Dermis microvascular lymphatic vessel endothelial cell (primary cell): ENCODE data around the gene MFAP3L. TPM values are rescaled to one million over a fixed set of nuclear protein-coding genes. Genes with fewer than 3 reads are reported as not detected.
"Not testable (repeated sequence)": the region's sequence is repeated elsewhere in the genome, so short reads cannot be mapped to it uniquely, and the experiment has no call there.

Source experiments
- DNase-seq, 2 donors: peaks; one replicate each; pipeline versions ENCODE4 v3.0.0 to v3.0.0-alpha.2; 2010; ENCODE audit warnings: low read depth in 2 of 2
- total RNA-seq: library from RNA; depleted of rRNA; stranded (reverse); fragments of >200 nt; gene quantifications from 2 replicates; pipeline ENCODE4 v1.2.1, GENCODE V29; 2014

Gene MFAP3L
- total RNA-seq, 1 donor from 2014 or later: 2.4 TPM

DNA sequence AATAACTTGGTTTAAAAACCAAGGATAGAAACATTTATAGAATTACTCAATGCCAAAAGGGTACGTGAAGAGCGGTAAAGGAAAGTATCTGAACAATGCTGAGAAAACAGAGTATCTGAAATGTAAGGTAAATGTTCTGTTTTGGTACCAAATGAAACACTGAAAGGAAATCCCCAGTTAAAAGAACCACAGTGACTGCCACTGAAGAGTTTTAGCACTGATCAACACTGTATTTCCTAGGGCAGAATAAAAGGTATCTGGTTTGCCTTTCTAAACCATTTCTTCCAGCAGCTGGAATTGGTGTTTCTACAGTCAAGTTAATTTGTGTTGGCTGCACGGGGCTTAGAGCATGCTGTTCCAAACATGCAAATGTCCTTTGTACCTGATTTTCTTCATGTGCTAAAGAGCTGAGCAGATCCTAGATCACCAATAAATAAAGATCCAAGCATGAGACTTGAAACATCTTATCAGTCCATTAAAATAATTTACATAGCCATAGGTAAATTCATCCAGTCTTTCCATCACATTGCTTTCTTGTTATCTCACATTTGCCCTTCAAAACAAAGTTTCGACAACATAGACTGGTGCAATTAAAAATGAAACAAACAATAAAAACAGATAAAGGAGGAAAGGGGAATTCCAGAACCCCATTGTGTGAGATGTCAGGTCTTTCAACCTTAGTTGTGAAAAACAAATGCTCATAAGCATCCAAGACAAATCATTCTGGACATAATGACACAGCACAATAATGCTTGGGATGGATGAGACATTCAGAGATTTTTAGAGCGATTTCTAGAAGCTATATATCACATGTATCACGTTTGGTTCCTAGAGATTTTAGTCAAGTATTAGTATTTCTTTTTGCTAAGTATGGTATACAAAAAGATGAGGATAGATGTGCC, 38.6 kb downstream of the MFAP3L start:
- no peak for DNase-seq

- no peak for DNase-seq
Measured at GRCh38 chr4:169986369-169986768, 39.8 kb downstream of the MFAP3L start.

- no peak for DNase-seq
Measured at GRCh38 chr4:169985881-169986280, 40.3 kb downstream of the MFAP3L start.

DNA sequence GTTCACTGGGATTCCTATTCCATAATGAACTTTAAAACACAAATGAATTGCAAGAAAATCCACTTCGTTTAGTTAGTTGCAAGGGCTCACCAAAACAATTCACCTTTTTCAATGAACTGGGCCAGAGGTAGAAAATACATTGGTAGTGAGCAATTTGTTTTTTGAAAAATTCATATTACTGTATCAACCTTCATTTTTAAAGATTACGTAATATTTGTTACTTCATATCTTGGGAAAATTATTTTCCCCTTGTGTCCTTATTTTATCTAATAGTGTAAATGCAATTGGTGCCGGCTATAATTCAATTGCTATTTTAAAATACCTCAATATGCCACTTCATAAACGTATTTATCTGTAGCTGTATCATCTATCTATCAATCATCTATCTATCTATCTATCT, 41.5 kb downstream of the MFAP3L start:
- no peak for DNase-seq

DNA sequence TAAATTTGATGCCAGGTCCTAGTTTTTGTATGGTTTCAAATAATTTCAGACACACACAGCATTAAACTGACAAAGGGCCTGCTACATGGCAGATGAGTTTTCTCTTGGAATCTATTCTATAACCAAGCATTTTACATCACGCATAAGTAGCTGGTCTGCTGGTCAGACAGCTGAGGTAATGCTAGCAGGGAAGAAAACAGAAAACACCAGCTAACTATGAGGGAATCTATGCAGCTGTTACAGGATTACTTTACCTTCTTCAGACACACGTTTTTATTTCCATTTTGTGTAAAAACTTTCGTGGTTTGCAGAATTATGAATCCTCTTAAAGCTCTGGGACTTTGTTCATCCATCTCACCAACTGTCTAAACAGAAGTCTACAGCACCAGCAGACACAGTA, 42.0 kb downstream of the MFAP3L start:
- no peak for DNase-seq

DNA sequence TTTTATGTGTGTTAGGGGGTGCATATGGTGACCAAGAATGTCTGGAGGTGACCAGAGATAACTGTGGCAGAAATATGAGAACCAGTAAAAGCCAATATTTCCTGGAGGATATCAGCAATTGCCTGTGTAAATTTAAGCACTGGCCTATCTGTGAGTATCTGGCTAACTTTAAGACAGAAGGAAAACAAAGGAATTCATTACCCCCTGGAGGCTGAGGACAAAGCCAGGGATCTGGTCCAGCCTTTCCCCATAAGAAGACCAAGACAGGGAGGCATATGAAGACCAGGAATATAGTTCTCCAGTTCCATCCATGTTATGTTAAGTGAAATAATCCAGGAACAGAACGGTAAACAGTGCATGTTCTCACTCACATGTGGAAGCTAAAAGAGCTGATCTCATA, 49.2 kb downstream of the MFAP3L start:
- DNase-seq: no peak

DNA sequence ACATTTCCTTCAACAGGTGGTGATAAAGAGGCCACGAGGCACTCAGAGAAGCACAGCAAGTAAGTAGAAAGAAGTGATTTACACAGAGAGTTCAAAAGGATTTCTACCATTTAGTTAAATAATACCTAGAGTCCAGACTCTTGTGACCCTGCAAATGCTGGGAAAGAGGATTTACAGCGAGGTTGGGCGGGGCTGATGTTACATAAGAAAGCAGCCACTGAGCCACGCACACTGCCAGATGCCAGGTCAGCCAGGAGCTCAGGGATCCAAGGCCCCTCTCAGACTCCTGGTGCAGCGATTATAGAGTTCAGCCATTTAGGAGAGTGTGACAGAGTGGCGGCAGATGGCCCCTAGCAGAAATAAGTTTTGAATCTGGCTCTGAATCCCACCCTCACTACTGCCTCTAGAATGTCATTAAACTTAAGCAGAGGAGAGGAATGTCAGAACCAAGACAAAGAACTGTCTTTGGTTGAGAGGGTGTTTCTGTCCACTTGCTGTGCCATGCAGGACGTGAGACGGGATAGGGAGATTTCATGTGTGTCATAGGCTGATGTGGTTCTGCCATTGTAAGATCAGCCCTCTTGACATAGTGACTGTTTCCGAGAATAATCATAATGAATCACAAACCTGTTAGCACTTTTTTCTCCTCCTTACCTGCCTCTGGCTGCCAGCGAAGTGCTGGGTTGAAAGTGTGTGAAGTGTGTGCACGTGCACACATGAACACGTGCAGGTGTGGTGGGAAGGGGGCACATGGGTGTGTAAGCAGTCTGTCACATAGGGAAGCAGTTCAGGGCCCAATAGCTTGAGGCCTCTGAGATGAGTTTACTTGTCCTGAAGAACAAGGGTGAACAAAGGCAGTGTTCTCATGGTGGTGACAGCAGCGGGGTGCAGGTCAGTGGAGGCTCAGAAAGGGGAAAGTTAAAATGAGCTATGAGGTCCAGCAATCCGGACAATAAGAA, 50.1 kb downstream of the MFAP3L start:
- no peak for DNase-seq

DNA sequence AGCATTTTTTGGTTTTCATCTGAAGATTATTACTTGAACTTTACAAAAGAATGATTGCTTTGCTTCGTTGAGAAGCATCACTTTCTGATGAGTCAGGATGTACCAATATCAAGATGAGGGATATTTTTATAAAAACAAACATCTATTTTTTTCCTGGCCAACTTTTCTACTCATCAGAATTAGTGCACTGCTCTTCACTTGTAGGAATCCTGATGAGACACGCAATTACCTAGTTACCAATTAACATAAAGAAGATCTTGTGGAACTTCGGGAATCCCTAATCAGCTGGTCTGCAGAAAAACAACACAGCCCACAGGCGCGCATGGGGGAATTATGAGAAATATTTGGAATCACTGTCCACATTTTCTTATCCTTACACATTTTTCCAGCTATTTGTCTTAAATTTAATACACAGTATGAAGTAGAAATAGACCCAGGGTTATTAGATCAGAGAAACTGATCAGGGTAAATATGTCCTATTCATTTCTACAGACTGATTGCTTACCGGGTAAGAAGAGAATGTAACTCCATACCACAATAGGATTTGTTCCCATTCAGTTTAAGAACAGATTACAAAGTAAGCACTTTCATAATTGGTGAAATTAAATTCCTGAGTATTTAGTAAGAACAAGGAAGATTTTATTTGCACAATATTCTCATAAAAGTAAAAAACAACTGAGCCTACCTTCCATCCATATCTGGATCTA, 50.9 kb downstream of the MFAP3L start:
- DNase-seq: no peak

GRCh38 chr4:169971456-169972015, 54.7 kb downstream of the MFAP3L start:
- no peak for DNase-seq

- DNase-seq: no peak
Measured at GRCh38 chr4:169968999-169969398, 57.2 kb downstream of the MFAP3L start.

DNA sequence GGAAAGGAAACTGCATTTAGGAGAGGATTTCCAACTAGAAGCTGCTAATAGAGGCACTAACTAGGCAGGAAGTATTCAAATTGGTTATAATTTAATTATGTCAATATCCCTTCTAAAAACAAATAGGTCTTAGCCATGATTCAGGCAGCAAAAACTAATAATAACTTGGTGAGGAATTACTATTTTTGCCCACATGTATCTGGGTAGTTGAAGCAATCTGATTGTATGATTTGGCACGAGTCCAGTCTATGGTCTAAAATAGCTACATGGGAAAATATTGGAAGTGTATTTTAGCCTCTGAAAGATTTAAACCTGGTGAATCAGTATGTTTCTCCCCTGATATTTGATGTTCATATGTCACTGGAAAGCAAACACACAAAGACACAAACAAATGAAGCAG, 62.2 kb downstream of the MFAP3L start:
- peak; percentile 20 to 56 for DNase-seq

DNA sequence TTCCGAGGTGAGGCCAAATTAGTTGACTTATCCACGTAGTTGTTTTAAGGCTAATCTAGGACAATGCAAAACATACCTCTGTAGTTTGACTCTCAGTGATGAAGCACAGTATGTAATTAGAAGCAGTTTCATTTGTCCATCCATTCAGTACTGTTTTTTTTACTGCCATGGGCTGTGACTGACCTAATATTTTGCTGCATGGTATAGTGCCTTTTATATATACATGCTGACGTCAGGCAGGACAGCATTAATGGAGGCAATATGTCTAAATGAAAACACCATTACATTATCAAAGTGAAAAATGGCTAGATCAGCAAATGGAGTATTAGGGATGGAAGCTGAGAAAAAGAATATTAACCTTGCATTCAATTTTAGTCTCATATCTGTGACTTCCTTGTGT, 66.9 kb downstream of the MFAP3L start:
- DNase-seq: no peak

DNA sequence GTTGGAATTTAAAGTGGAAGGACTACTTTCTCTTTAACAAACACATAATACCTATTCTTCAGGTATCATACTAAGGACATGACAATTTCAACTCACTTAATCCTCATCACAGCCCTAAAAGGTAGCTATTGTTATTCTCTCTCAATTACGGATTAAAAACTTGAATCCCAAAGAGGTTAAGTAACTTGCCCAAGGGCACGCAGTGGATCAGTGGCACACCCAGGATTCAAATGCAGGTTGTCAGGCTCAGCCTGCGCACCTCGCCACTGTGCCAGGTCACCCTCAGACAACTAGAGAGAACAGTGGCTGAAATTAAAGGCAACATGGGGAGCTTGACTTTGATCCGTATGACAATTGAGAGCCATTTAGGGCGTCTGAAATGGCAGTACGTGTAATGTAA, 67.6 kb downstream of the MFAP3L start:
- DNase-seq: no peak

DNA sequence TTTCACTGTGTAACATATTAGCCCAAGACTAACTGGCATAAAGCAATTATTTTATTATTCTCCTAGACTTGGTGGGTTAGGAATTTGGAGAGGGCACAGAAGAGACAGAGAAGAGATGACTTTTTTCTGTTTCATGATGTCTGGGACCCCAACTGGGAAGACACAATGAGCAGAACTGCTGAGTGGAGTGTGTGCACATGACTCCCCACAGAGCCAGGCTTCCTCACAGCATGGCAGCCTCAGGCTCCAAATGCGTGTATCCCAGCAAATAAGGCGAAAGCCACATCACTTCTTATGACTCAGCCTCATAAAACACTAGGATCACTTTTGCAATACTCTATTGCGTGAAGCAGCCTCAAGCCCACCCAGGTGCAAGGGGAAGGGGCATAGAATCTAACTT, 68.4 kb downstream of the MFAP3L start:
- DNase-seq: no peak

DNA sequence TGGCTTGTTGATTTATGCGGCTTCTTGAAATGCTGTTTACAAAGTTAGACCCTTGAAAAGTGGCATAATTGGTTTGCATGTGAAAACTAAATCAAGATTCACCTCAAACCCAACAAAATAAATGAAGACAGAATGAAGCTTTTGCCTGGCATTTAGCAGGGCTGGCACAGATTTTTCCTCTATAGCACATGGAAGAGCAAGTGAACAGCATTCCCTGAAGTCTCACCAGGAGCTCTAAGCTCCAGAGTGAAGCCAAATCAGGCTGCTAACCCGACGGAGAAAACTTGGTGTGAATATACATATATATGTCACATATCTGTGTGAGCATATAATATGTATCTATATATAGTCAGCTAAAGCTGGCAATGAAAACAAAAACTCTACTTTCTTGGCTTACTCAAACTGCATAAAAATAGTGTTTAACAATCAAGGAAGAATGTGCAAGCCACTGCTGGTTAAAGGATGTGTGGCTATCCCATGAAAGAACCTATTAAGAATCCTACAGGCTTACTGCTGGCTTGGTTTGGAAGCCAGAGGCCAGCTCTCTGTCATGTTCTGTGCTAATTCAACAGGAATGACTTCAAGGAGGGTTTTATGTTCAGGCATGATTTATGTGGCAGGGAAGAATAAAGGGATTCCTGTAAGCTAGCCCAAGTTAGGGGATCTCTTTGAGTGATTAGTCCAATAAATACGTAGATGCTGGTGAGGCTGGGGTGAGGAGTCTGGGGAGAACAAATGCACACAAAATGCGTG, 69.9 kb downstream of the MFAP3L start:
- DNase-seq: no peak

GRCh38 chr4:169955521-169955920, 70.7 kb downstream of the MFAP3L start:
- no peak for DNase-seq

DNA sequence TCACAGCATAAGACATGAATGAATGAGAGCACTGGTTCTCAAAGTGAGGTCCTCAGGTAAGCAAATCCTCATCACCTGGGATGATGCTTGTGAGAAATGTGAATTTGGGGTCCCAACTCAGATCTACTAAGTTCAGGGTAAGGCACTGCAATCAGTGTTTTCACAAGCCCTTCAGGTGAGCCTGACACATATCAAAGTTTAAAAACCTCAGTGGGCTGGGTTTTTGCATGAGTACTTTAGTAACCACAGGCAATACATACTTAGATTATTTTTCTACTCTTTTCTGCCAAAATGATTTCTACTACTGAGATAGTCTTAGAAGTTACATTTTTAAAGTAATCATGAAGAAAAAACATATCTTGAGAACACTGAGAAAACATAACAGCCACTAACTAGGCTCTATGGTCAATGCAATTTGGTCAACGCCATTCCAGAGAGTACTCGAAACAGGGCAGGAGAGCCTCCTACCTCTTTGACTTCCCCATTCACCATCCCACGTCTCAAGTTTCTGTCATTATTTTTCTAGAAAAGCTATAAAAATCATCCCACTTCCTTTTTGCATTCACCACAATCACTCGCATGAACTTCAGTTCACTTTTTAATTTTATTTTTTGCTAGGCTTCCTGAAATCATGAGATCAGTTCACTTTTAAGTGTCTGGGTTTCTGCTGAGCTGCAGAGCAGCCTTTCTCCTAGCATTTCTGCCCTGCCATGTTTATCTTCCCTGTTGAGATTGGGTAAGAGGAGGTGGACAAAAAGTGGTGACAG, 73.8 kb downstream of the MFAP3L start:
- DNase-seq: no peak

- no peak for DNase-seq
Measured at GRCh38 chr4:169948271-169948670, 77.9 kb downstream of the MFAP3L start.

GRCh38 chr4:169945636-169946035, 80.6 kb downstream of the MFAP3L start:
- no peak for DNase-seq

DNA sequence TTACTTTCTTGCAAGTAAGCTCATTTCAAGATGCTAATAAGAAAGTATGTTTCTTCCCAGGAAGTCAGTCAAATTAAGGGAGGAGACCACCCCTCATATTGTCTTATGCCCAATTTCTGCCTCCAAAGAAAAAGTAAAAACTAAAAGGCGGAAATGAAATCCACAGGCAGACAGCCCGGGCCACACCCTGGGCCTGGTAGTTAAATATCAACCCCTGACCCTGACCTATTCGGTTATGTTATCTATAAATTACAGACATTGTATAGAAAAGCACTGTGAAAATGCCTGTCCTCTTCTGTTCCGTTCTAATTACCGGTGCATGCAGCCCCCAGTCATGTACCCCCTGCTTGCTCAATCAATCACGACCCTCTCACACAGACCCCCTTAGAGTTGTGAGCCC, 82.6 kb downstream of the MFAP3L start:
- not testable (repeated sequence) for DNase-seq
